ENCODE data around the gene OSBP2.

- TF ChIP-seq CTCF (IDR thresholded peaks at IDR 0.05) (no peak), POLR2A (IDR thresholded peaks at IDR 0.05) (no peak), EP300 (IDR thresholded peaks at IDR 0.05) (no peak)
Observed at GRCh38 chr22:30742291-30743256, 47.9 kb downstream of the OSBP2 start.
